Measurements from ENCODE around the gene GPATCH8.
"Not testable (repeated sequence)": the region's sequence is repeated elsewhere in the genome, so short reads cannot be mapped to it uniquely, and the experiment has no call there.

Gene GPATCH8

GRCh38 chr17:44503147-44504029 lies at the start of gene GPATCH8:
Gene GPATCH8, minus strand, starts transcription at chr17:44503406. Its CDS starts 36 bp downstream, at chr17:44503370.
- peak; percentile 94 for DNase-seq

- DNase-seq, result no peak
Observed at GRCh38 chr17:44552361-44552760, 49.2 kb upstream of the GPATCH8 start.

GRCh38 chr17:44549686-44550085 lies 46.5 kb upstream of the GPATCH8 start:
- DNase-seq, result no peak

- DNase-seq, result peak; percentile 13
Observed at GRCh38 chr17:44548376-44549230, 45.4 kb upstream of the GPATCH8 start.

- peak; percentile 89 for DNase-seq
Observed at GRCh38 chr17:44547625-44548267, 44.5 kb upstream of the GPATCH8 start.

GRCh38 chr17:44546671-44547606 lies 43.7 kb upstream of the GPATCH8 start:
- DNase-seq, result peak; percentile 80

GRCh38 chr17:44543905-44544523 lies 40.8 kb upstream of the GPATCH8 start:
- DNase-seq, result no peak

GRCh38 chr17:44543213-44543904 lies 40.2 kb upstream of the GPATCH8 start:
- peak; percentile 98 for DNase-seq

- DNase-seq, result peak; percentile 31
Observed at GRCh38 chr17:44541884-44542581, 38.8 kb upstream of the GPATCH8 start.

GRCh38 chr17:44540246-44541084 lies 37.3 kb upstream of the GPATCH8 start:
- no peak for DNase-seq

GRCh38 chr17:44539673-44540072 lies 36.5 kb upstream of the GPATCH8 start:
- no peak for DNase-seq

GRCh38 chr17:44537922-44538321 lies 34.7 kb upstream of the GPATCH8 start:
- DNase-seq, result not testable (repeated sequence)

GRCh38 chr17:44536090-44536953 lies 33.1 kb upstream of the GPATCH8 start:
- DNase-seq, result peak; percentile 54

- peak; percentile 92 for DNase-seq
Observed at GRCh38 chr17:44533533-44534246, 30.5 kb upstream of the GPATCH8 start.

GRCh38 chr17:44530896-44531418 lies 27.8 kb upstream of the GPATCH8 start:
- DNase-seq, result no peak

GRCh38 chr17:44529864-44530263 lies 26.7 kb upstream of the GPATCH8 start:
- no peak for DNase-seq

- DNase-seq, result no peak
Observed at GRCh38 chr17:44527954-44528353, 24.7 kb upstream of the GPATCH8 start.
